Measurements from ENCODE around the gene MYO5A.

Gene MYO5A

DNA sequence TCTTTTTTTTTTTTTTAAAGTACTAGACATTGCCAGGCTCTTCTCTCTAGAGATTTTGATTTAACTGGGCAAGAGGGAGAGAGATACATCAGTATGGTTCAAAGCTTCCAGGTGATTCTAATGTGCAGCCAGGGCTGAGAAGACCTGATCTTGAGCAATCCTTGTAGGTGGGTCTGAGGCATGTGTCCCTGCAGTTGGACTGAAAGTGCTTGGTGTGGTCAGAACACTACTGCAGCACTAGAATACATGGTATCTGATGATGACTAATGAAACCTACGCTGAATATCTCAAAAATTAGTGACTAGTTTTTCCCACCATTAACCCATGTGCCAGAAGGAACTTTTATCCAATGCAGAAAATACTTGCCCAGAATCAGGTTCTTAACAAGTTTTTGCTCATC is 198.7 kb downstream of the MYO5A start:
- DNase-seq (ENCODE audit: low read depth): no peak

DNA sequence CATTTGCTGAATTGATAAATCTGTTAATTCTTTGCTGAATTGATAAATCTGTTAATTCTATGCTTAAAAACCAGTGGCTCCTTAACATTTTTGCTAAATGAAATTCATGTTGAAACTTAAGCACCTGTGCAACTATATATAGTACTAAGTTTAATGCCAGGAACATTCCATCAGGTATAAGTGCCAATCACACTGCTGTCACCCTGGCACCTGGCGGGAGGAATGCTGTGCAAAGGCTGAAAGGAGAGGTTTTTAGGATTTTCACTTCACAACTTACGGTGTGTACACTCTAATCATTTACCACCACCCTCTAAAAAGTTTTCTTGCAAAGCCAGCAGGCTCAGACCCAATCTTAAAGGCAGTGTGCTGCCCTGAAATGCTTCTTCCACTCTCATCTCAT is 199.5 kb downstream of the MYO5A start:
- no peak for DNase-seq (ENCODE audit: low read depth)

DNA sequence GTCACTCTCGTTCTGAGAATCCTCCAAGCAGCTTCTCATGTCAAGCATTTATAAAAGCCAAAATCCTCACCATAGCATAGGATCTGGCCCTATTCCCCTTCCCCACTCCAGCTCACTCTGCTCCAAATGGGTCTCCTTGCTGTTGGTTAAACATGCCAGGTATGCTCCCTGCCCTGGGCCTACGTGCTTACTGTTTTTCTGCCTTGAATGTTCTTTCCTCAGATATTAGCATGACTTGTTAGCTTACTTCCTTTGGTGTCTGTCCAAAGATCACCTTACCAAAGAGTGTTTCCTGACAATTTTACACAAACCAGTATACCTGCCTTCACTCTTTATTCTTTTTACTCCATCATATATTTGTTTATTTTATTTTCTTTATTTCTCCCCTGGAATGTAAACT is 200.0 kb downstream of the MYO5A start:
- DNase-seq (ENCODE audit: low read depth): no peak

DNA sequence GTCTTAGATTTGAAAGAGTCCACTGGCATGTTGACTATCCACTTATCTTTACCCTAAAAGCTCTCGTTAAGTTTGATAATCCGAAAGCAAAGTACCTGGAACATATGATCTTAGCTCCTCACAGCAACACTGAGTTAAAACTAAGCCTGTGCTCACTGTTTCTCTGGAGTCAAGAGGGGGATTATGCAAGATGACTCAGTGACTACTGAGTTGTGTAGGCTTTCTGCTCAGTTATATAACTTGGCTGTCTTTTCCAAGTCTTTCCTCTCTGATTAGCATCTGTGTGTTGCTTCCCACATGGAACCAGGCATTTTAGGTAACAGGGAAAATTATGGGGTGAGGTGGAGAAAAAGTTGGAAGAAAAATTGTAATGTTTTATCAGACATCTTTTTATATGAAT is 201.9 kb downstream of the MYO5A start:
- DNase-seq (ENCODE audit: low read depth): no peak

DNA sequence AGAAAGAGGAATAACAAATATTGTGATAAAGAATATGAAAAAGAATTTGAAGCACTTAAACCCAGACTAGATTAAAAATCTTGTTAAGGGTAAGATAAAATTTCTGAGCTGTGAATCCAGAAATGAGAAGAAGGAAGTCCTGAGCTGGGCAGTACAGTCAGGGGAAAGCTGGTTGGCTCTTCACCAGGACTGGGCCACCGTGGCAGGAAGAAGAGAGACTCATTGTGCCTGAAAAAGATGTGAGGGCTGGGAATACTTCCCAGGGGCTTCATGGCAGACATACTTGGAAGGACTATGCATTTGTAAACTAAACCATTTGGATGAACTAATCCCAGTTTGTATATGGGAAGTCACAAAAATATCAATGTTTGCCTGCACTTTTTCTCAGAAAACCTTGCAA is 204.6 kb downstream of the MYO5A start:
- DNase-seq (ENCODE audit: low read depth): no peak

DNA sequence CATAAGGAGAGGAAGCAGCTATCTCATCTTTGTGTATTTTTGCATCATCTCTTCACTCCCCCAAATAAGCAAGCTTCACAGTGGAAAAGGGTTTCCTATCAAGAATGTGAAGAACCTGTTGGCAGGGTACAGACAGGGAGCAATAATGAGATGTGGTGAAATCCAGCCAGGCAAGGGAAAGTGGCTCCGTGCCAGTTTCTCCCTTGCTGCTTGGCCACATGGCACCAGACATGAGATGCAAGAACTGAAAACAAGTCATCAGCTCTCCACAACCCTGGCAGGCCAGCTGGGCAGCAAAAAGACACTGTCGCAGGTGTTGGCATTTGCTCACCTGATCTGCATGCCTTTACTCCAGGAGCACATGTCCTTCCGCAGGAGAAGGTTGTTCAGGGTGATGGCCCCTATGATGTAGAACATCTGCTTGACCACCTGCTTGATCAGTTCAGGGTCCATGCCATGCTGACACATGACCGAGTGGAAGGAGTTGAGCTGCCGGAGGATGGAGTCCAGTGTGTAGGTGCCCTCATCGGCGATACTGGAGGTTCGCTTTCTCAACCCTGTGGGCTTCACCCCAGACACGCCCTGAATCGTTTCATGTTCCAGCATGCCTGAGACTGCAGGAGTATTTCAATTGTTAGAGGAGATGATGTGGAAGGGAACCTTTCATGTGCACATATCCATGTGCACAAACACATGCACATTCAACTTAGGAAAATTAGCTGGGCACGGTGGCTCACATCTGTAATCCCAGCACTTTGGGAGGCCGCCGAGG is 209.8 kb downstream of the MYO5A start:
- no peak for DNase-seq (ENCODE audit: low read depth)

DNA sequence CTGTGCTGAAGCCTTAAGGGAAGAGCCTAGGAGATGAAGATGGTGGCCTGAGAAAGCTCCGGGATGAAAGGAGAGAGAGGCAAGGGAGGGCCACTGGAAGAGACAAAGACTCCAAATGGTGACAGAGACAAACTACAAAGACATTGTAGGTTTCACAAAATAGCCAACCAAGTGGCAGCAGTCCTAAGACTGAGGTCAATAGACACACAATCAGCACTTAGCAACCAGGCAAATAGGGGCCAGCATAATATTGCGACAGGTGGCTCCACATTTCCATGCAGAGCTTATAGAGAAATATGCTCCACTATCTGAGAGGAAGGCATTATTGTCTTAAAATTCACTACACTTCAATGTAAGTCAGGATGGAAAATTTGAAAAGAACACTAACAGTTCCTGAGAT is 211.0 kb downstream of the MYO5A start:
- DNase-seq (ENCODE audit: low read depth): no peak

DNA sequence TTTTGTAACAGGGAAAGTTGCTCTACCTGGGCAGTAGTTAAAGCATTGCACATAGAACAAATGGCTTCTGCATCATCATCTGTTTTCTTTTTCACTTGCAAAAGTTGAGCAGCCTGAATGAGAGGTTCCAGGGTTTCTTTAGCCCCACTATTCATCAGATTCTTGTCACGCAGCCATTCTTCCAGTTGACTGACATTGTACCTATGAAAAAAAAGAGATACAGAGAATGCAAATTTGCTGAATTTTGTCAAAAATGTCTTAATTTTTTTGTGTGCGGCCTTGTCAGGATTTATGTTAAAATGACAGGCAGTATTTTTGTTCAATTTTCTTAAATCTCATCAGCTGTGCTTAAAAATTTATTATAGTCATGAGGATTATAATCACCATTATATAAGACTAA is 211.7 kb downstream of the MYO5A start:
- no peak for DNase-seq (ENCODE audit: low read depth)

DNA sequence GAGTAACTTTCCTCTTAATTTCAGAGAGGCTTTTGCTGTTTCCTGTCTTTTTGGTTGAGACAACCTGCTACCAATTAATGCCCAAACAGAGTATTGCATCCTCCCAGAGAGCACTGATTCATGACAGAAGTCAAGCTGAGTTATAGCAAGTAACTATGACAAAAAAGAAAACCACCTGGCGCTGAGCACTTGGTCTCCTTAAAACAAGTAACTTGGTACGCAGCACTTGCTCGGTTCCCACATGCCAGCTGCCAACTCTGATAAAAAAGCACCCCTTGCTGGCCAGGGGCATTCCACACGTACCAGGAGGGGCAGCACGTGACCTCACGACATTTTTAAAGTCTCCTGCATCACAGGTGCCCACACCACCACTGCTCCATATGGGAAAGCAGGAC is 219.5 kb downstream of the MYO5A start:
- DNase-seq (ENCODE audit: low read depth): no peak

DNA sequence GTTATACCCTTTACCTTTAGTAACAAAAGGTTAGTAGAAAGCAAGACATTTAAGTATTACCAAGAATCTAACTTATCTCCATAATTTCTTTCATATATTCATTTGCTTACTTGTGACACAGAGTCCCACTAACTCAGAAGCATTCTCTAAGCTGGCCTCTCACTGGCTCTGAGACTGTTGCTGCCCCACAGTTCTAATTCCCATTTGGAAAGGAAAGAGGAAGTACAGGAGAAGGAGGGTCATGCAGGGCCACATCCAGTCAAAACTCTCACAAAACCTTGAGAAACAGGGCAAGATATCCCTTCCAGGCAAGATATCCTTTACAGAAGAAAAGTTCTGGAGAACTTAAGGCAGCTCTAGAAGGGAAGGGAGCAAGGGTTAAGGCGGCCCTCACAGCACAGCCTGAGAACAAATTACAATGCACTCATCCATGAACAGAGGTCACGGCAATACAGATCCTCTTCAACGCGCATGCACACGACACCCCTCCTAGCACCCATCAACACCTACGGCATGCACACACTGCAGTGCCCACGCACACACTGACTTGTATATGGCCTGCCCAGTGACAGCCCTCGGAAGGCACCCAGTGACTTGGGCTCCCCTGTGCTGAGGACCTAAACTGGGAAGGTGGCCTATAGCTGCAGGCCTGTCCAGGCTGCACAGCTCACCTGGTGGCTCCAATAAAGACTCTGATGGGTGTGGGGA is 220.1 kb downstream of the MYO5A start:
- no peak for DNase-seq (ENCODE audit: low read depth)

DNA sequence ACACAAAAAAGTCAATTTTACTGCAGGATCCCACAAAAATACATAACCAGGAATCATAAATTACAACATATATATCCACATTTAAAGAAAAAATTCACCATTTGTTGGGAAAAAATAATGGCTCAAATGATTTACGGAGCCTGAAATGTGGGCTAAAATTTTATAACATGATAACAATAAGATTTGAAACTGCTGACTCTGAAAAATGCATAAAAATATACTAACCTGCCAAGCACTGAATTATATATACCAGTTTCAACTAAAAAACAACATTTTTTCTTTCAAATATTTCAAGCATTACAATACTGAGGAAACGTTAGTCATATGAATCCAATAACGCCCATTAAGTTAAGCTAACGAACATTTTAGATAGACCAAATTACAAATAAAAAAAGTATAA is 220.8 kb downstream of the MYO5A start:
- DNase-seq (ENCODE audit: low read depth): no peak

DNA sequence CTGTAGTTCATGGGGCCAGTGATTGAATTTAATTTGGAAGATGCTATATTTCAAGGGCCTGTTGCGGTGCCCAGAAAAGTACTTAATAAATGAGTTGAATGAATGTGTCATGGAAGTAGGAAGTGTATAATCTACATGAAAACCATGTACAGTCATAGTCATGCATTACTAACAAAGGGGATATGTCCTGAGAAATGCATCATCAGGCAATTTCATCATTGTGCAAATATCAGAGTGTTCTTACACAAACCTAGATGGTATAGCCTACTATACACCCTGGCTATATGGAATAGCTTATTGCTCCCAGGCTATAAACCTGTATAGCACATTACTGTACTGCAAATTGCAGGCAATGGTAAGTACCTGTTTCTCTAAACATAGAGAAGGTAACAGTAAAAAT is 222.4 kb downstream of the MYO5A start:
- DNase-seq (ENCODE audit: low read depth): peak; percentile 9

DNA sequence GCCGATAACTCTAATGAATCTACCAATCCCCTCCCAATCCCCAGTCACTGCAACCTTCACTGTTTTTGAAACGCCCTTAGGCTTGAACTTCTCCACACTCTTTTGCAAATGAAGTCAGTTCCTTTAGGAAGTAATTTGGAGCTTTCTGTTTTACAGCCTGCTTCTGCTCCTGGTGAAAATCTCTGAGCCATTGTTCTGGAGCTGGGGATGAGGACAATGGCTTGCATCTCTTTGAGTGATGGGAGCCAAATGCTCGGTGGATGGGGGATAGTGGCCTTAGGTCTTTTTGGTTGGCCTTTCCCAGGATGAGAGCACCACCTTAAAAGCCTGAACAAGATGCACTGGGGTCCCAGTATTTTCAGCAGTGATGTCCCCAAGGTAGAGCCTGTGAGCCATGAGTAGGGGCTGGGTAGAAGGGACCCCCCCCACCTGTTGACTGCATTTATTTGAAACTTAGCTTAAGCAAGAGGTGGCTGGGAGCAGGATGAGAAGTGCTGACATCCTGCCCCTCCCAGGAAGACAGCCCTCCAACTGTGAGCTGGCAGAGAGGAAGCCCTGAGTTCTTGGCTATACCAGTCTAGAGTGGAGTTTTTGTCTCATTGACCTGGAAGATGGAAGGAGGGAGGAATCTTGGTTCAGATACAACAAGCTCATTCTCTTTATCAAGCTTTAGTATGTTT is 225.4 kb downstream of the MYO5A start:
- DNase-seq (ENCODE audit: low read depth): no peak

DNA sequence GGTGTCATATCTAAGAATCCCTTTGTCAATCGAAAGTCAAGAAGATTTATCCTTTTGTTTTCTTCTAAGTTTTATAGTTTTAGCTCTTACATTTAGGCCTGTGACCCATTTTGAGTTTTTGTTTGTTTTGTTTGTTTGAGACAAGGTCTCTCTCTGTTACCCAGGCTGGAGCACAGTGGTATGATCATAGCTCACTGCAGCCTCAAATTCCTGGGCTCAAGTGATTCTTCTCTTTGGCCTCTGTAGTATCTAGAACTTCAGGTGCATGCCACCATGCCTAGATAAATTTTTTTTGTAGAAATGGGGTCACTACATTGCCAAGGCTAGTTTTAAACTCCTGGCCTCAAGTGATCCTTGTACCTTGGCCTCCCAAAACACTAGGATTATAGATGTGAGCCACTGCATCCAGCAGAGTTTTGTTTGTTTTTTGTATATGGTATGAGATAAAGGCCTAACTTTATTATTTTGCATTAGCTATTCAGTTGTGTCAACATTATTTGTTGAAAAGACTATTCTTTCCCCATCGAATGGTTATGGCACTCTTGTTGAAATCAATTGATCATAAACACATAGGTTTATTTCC is 227.3 kb downstream of the MYO5A start:
- no peak for DNase-seq (ENCODE audit: low read depth)

DNA sequence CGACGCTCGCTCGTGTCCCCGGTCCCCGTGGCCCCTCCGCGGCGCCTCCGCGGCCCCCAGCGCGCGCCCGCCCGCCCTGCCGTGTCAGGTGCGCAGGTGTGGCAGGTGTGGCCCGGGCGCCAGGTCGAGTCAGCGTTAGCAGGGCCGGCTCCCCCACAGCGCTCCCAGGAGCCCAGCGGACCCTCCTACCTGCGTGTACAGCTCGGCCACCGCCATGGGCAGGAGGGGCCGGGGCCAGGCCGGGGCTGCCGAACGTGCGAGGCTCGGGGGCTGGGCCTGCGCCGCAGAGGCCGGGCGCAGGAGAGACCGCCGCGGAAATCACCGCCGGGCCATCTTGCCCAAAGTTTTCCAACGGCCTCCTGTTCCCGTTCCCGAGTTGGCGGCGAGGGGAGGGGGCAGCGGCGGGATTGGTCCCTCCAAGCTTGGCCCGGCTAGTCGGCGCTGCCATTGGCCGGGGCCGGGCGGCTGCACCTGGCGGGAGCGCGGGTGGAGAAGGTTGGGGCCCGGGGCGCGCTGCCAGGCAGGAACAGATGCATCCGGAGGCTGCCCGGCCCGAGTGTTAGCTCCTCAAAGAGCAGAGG is 233.2 kb downstream of the MYO5A start, which contains the start of gene MYO5C:
MYO5C (minus strand) TSS at position 384 of the 581 bp plus-strand sequence; CDS start at position 216, 168 bp downstream.
- no peak for DNase-seq (ENCODE audit: low read depth)

DNA sequence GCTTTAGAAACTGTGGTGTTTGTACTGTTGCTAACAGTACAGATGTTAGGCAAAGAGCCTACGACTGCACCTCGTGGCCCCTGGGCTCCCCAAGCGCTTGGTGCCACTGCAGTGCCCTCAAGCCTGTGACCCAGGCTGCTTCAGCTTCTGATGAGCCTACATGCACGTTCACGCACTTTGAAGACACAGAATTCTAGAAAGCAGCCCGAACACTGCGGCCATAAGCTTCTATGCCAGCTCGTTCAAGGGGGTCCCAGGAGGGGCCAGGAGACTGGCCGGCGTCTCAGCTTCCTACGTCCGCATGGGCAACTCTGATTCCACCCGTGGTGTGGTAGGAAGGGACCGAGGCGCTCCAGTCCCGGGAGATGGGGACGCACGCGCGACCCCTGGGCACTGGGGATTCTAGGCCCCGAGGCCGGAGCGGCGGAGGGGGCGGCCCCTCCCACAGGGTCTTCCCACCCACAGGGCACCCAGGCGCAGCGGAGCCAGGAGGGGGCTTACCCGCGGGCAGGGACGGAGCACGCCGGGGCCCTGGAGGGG is 233.7 kb downstream of the MYO5A start:
- DNase-seq (ENCODE audit: low read depth): no peak

DNA sequence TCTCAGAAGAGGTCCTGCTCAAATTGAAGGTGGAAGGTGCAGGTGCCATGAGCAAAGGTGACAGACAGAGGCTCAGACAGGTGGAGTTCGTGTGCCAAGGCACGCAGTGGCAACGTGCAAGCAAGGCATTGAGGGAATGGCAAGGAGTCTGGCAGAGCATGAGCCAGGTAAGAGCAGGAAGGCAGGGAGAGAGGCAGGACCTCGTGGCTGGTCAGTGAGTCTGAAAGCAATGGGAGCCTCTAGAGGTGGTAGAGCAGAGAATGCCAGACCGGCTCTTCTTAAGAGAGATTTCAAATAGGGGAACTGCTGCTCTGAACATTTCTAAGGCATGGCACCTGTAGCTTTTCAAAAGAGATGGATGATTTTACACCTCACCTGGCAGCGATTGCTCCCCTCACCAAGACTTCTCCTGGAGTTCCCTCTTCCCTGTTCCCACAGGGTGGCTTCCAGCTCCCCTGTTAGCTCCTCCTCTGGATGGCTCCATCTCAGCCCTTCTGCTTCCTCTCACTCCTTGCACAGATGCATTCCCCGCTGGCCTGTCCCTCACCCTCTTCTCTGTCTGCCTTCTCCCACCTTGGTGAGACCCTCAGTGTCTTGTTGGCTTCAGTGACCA is 235.8 kb downstream of the MYO5A start:
- DNase-seq (ENCODE audit: low read depth): no peak

DNA sequence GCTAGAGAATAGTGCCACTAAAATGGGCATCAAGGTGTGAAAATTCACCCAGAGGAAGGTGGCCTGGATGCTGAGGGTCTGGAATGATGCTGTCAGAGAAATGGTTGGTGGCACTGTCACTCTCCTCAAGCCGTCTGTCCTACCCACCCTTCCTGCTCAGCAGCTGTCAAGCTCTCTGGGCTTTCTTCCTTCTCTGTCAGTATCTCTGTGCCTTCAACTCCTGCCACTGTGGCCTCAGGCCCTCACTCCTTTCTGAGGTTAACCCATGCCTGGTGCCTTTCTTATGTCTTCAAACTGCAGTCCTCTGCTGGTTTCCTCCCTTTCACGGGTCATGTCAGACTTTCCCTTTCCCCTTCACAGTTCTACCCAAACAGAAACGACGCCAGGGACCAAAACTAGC is 237.5 kb downstream of the MYO5A start:
- DNase-seq (ENCODE audit: low read depth): no peak

DNA sequence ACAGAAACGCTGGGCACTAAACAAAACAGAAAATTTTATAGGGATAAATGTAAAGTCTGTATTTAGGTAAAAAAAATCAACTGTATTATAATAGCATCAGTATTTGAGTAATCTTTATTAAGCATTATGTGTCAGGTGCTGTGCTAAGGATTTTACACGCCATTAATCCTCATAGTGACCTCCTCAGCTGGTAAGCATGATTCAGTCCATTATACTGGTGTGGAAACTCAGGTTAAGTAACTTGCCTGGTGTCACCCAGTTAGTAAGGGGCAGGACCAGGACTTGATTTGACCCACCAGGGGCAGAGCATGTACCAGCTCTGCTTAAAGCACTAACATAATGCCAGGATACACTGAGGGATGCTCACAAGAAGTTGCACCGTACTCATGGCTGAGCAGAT is 237.9 kb downstream of the MYO5A start:
- DNase-seq (ENCODE audit: low read depth): no peak

DNA sequence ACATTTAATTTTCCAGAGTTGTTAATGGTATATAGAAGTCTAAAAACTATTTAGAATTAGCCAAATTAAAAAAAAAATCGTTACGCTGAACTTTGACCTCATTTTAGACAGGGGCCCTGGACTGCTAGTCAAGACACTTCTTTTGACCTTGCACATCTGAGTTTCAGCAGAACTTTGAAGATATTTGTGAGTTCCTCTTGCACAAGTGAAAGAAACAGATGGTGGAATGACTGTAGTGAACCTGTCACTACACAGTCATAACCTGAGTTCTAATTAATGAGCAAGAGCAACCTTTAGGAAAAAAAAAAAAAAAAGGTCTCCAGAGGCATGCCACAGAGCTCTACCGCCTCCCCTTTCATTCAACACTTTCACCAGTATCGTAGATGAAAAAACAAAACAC is 238.4 kb downstream of the MYO5A start:
- no peak for DNase-seq (ENCODE audit: low read depth)

DNA sequence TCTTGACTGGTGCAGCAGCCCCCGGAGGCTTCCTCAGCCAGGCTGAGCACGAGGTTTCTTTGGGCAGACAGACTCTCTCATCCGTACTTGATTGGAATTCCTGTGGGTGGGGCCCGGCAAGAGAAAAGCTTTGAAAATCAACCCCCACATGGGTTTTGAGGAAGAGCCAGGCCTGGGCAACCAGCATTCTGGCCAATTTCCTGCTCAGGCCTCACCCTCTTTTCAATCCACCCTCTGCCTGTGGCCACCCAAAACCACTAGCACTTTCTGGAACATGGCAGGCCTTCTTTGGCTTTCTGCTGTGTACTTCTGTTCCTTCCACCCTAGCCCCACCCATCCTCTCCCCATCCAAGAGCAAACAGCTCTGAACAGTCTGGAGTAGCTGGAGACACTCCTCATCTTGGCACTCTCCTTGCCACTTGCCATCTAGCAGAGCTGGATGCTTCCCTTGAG is 239.0 kb downstream of the MYO5A start:
- DNase-seq (ENCODE audit: low read depth): no peak

DNA sequence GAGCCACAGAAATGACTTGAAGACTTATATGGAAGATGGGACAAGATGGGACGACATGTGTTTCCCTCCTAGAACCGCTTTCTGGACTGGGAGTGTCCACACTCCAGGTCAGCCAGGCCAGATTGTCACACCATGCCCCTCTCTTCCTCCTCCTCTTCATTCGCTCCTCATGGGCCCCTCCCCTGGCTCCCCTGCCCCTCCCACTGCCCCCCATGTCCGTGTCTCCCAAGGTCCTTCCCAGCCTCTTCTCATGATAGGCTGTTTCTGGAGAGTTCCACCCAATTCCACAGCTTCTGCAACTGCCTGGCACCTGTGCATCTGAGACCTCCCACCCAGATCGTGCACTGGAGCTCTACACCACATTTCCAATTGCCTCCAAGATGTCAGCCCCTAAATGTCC is 239.7 kb downstream of the MYO5A start:
- DNase-seq (ENCODE audit: low read depth): no peak

Data from fibroblast of the conjunctiva (primary cell).